H1 (cell line): ENCODE data around the gene TAF6. TPM values are rescaled to one million over a fixed set of nuclear protein-coding genes. Genes with fewer than 3 reads are reported as not detected.

ENCODE experiments used
- CTCF ChIA-PET: fragments of 300-600 bp; sonication (Branson Sonifier 250); formaldehyde crosslinking; loops from one replicate; lab custom pipeline; 2021; ENCODE audit not compliant: partially characterized antibody; lab: Charles Lee
- POLR2A ChIA-PET: fragments of 300-600 bp; sonication (Branson Sonifier 250); formaldehyde crosslinking; loops from one replicate; lab custom pipeline; 2021; ENCODE audit warnings: inconsistent platforms; ENCODE audit not compliant: partially characterized antibody; lab: Charles Lee
- DNase-seq, 2 experiments: peaks; one replicate each; pipeline versions ENCODE4 v3.0.0 to v3.0.0-alpha.2; 2010 to 2022; ENCODE audit warnings: low spot score in 2 of 2, low read depth in 1 of 2, mixed read lengths in 1 of 2
- FAIRE-seq: peaks from 2 replicates; lab custom pipeline; 2011; peaks lifted over from hg19 to GRCh38; lab: Jason Lieb, UNC
- H2AFZ ChIP-seq: 2 replicates; pipeline ENCODE4 v1.8.1; 2012; ENCODE audit warnings: low read length, inconsistent platforms
- H2AK5ac ChIP-seq: 2 replicates; pipeline ENCODE4 v1.6.1; 2013; ENCODE audit warnings: low read depth, low read length
- H2BK120ac ChIP-seq: replicated peaks from 2 replicates; pipeline ENCODE3; 2013; ENCODE audit warnings: low read depth, low read length, inconsistent platforms
- H2BK12ac ChIP-seq: 2 replicates; pipeline ENCODE4 v1.6.1; 2013; ENCODE audit warnings: low read depth, low read length
- H2BK15ac ChIP-seq: 2 replicates; pipeline ENCODE4 v1.6.1; 2013; ENCODE audit warnings: low read length
- H2BK20ac ChIP-seq: 2 replicates; pipeline ENCODE4 v1.6.1; 2013; ENCODE audit warnings: low read length
- H2BK5ac ChIP-seq: 2 replicates; pipeline ENCODE4 v1.6.1; 2013; ENCODE audit warnings: low read depth, low read length
- H3K14ac ChIP-seq: 2 replicates; pipeline ENCODE4 v1.6.1; 2013; ENCODE audit warnings: inconsistent platforms; ENCODE audit not compliant: insufficient read length
- H3K18ac ChIP-seq: 2 replicates; pipeline ENCODE4 v1.6.1; 2013; ENCODE audit warnings: low read length; ENCODE audit errors: extremely low read depth
- H3K23ac ChIP-seq: 2 replicates; pipeline ENCODE4 v1.6.1; 2013; ENCODE audit warnings: inconsistent platforms; ENCODE audit not compliant: insufficient read length
- H3K23me2 ChIP-seq: 2 replicates; pipeline ENCODE4 v1.6.1; 2013; ENCODE audit warnings: low read depth, low read length
- H3K27ac ChIP-seq: 2 replicates; pipeline ENCODE4 v1.6.1; 2011; ENCODE audit warnings: low read depth, low read length, inconsistent platforms
- H3K27me3 ChIP-seq, 4 experiments: replicated peaks in 1 of 4; 1 replicate in 1 of 4; 2 replicates in 3 of 4; pipeline versions ENCODE4 v1.6.1 to v1.8.1; 2011 to 2013; ENCODE audit warnings: low read length in 3 of 4, mild to moderate bottlenecking in 3 of 4, inconsistent platforms in 2 of 4, mixed read lengths in 2 of 4, moderate library complexity in 1 of 4; ENCODE audit not compliant: control insufficient read depth in 3 of 4, insufficient read depth in 3 of 4; ENCODE audit errors: extremely low read depth in 1 of 4
- H3K36me3 ChIP-seq, 4 experiments: 2 replicates each; pipeline versions ENCODE4 v1.6.1 to v1.8.1; 2011 to 2013; ENCODE audit warnings: mild to moderate bottlenecking in 4 of 4, low read length in 3 of 4, moderate library complexity in 2 of 4, control low read depth in 1 of 4, inconsistent platforms in 1 of 4; ENCODE audit not compliant: insufficient read depth in 4 of 4, control insufficient read depth in 2 of 4
- H3K4ac ChIP-seq: replicated peaks from 2 replicates; pipeline ENCODE3; 2013; ENCODE audit warnings: low read length, low read depth, mixed read lengths, inconsistent platforms; ENCODE audit not compliant: insufficient read length
- H3K4me1 ChIP-seq, 4 experiments: replicated peaks in 1 of 4; 1 replicate in 1 of 4; 2 replicates in 3 of 4; pipeline versions ENCODE4 v1.6.1 to v1.8.1; 2011 to 2013; ENCODE audit warnings: low read length in 3 of 4, inconsistent platforms in 2 of 4, mixed read lengths in 1 of 4; ENCODE audit not compliant: insufficient read depth in 4 of 4, control insufficient read depth in 3 of 4
- H3K4me2 ChIP-seq, 2 experiments: 2 replicates each; pipeline versions ENCODE4 v1.6.1 to v1.8.1; 2011 to 2013; ENCODE audit warnings: low read depth in 2 of 2, low read length in 2 of 2, control low read depth in 1 of 2, inconsistent platforms in 1 of 2, mild to moderate bottlenecking in 1 of 2; ENCODE audit not compliant: insufficient read depth in 1 of 2
- H3K4me3 ChIP-seq, 4 experiments: fragments of 200-600, 300-600 bp in 1 of 4; sonication (generic), shearing (Covaris generic), sonication (Bioruptor Twin) in 1 of 4; 2 replicates each; pipeline versions ENCODE4 v1.5.1 to v1.8.1; 2011 to 2016; ENCODE audit warnings: low read length in 4 of 4, low read depth in 3 of 4, control low read depth in 2 of 4, inconsistent platforms in 2 of 4, mild to moderate bottlenecking in 2 of 4, mixed read lengths in 1 of 4, moderate library complexity in 1 of 4; ENCODE audit not compliant: insufficient read depth in 2 of 4; ENCODE audit errors: extremely low read depth in 1 of 4
- H3K56ac ChIP-seq: replicated peaks from 2 replicates; pipeline ENCODE3; 2013; ENCODE audit warnings: low read depth, mild to moderate bottlenecking, mixed read lengths, low read length, inconsistent platforms; ENCODE audit not compliant: insufficient read length
- H3K79me1 ChIP-seq: 2 replicates; pipeline ENCODE4 v1.6.1; 2013; ENCODE audit warnings: low read depth, low read length, control low read depth
- H3K79me2 ChIP-seq, 2 experiments: 2 replicates each; pipeline versions ENCODE4 v1.6.1 to v1.8.1; 2012 to 2013; ENCODE audit warnings: low read length in 2 of 2, mild to moderate bottlenecking in 2 of 2, inconsistent platforms in 1 of 2; ENCODE audit not compliant: insufficient read depth in 2 of 2, control insufficient read depth in 1 of 2
- H3K9ac ChIP-seq, 4 experiments: replicated peaks in 1 of 4; 1 replicate in 1 of 4; 2 replicates in 3 of 4; pipeline versions ENCODE4 v1.6.1 to v1.8.1; 2011 to 2013; ENCODE audit warnings: low read depth in 3 of 4, low read length in 3 of 4, control low read depth in 2 of 4, mild to moderate bottlenecking in 2 of 4, moderate library complexity in 2 of 4, inconsistent platforms in 1 of 4; ENCODE audit errors: extremely low read depth in 1 of 4
- H3K9me3 ChIP-seq, 2 experiments: 2 replicates each; pipeline versions ENCODE4 v1.6.1 to v1.8.1; 2012 to 2013; ENCODE audit warnings: mild to moderate bottlenecking in 2 of 2, moderate library complexity in 2 of 2, control low read depth in 1 of 2, inconsistent platforms in 1 of 2, low read depth in 1 of 2, low read length in 1 of 2, mixed read lengths in 1 of 2; ENCODE audit not compliant: insufficient read depth in 2 of 2
- H4K20me1 ChIP-seq, 2 experiments: replicated peaks in 1 of 2; 2 replicates each; pipeline versions ENCODE3 to v1.8.1; 2011 to 2013; ENCODE audit warnings: inconsistent platforms in 2 of 2, low read length in 2 of 2, mild to moderate bottlenecking in 1 of 2; ENCODE audit not compliant: insufficient read depth in 2 of 2, control insufficient read depth in 1 of 2
- H4K5ac ChIP-seq: 2 replicates; pipeline ENCODE4 v1.6.1; 2013; ENCODE audit warnings: low read length, low read depth, mixed read lengths, inconsistent platforms; ENCODE audit not compliant: insufficient read length
- H4K8ac ChIP-seq: 2 replicates; pipeline ENCODE4 v1.8.0; 2013; ENCODE audit warnings: mild to moderate bottlenecking, moderate library complexity, low read length, inconsistent platforms; ENCODE audit not compliant: insufficient read depth; ENCODE audit errors: extremely low read depth
- H4K91ac ChIP-seq: replicated peaks from 2 replicates; pipeline ENCODE3; 2013; ENCODE audit warnings: low read length, mixed read lengths, inconsistent platforms; ENCODE audit not compliant: insufficient read length
- BRCA1 ChIP-seq: IDR thresholded peaks from 2 replicates; pipeline ENCODE4 v1.6.1; 2012; ENCODE audit warnings: low read depth, low read length, improper control_type of control experiment
- CTBP2 ChIP-seq: IDR thresholded peaks from 2 replicates; pipeline ENCODE4 v1.7.0; 2011; ENCODE audit warnings: borderline replicate concordance, mild to moderate bottlenecking, moderate library complexity, mixed read lengths, low read length; ENCODE audit not compliant: insufficient read depth, insufficient read length
- SIN3A ChIP-seq, 2 experiments: IDR thresholded peaks in 1 of 2; conservative IDR thresholded peaks in 1 of 2; 2 replicates each; pipeline ENCODE4 v1.6.1; 2011 to 2012; ENCODE audit warnings: low read length in 2 of 2, improper control_type of control experiment in 1 of 2, low read depth in 1 of 2, mild to moderate bottlenecking in 1 of 2
- TAF7 ChIP-seq: optimal IDR thresholded peaks from 2 replicates; pipeline ENCODE3; 2011; ENCODE audit warnings: low read depth, mild to moderate bottlenecking, inconsistent platforms, low read length, moderate library complexity, borderline replicate concordance
- TBP ChIP-seq: IDR thresholded peaks from 2 replicates; pipeline ENCODE4 v1.6.1; 2011; ENCODE audit warnings: low read depth, low read length, improper control_type of control experiment
- TEAD4 ChIP-seq: IDR thresholded peaks from 2 replicates; pipeline ENCODE4 v1.6.1; 2012; ENCODE audit warnings: low read depth, low read length, inconsistent platforms, mixed read lengths
- WGBS, 2 experiments: shearing (Covaris generic) in 1 of 2; methylation state at CpG; one replicate each; pipeline versions ENCODE4 v1.1.6 to v1.1.7; 2013 to 2015; ENCODE audit warnings: low lambda C conversion rate in 2 of 2, mixed read lengths in 2 of 2, inconsistent platforms in 1 of 2, low coverage in 1 of 2, missing lambda C conversion rate in 1 of 2; ENCODE audit not compliant: insufficient replicate concordance in 2 of 2, insufficient coverage in 1 of 2, insufficient read length in 1 of 2; ENCODE audit errors: extremely low coverage in 1 of 2, missing lambda C conversion rate in 1 of 2; 5-methylcytosine and 5-hydroxymethylcytosine counted together
- polyA plus RNA-seq, 7 experiments: library from polyadenylated mRNA; depleted of rRNA in 3 of 7; stranded (reverse) in 5 of 7; unstranded in 2 of 7; fragments of >200 nt in 5 of 7; fragments of 200-250 nt in 2 of 7; gene quantifications; 1 replicate in 5 of 7; 2 replicates in 1 of 7; 4 replicates in 1 of 7; pipeline versions ENCODE4 v1.2.1 to v1.2.3, GENCODE V29; 2011 to 2013; ENCODE audit warnings: missing spikeins in 2 of 7, mixed read lengths in 2 of 7
- total RNA-seq: library from RNA; stranded (reverse); fragmentation: NEBNext Ultra II Directional; extraction: Animal tissue kit (Norgen Biotek cat#: 25700); gene quantifications from 2 replicates; pipeline ENCODE4 v1.2.1, GENCODE V29; 2021

Gene TAF6
- total and polyA plus RNA-seq, 2 of the 8 experiments (the other 6 are each of a cell fraction or from before 2014, with no cell fraction given) = 66.7 to 101 TPM

DNA sequence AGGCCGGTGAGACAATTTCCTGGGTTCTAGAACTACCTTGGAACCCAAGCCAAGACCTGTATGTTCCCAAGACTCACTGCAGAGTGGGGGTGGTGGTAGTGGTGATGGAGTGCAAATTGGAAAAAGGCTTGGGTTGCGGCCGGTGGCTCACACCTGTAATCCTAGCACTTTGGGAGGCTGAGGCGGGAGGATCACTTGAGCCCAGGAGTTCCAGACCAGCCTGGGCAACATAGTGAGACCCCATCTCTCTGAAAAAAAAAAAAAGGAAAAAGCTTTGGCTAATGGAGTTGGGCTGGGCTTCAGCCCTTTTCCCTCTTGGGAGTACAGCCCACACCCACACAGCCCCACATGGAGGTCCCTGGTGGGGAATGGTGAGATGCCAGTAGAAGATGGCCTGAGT lies 13.6 kb downstream of the TAF6 start:
- no peak overlapping the region for H2AK5ac ChIP-seq

More for the DNA sequence above, 13.6 kb downstream of the TAF6 start:
- Histone ChIP-seq H2AFZ (no peak overlapping the region), H3K4me2 (no peak overlapping the region), H3K36me3 (peaks cover 9 to 40% (median 31%) of the 10 kb centered on the region in 4 experiments; a peak in 7 of 8 replicates), H3K79me2 (peaks cover 0 to 12% of the 10 kb centered on the region in 2 experiments; a peak in 1 of 4 replicates), H2BK12ac (no peak overlapping the region), H3K4me1 (no peaks in the 10 kb centered on the region; a peak in 2 of 7 replicates), H3K9ac (no peak overlapping the region), H3K9me3 (no peaks in the 10 kb centered on the region), H3K27ac (no peak overlapping the region), H2BK20ac (no peak overlapping the region), H2BK120ac (no peak overlapping the region), H4K5ac (no peak overlapping the region), H2BK5ac (no peak overlapping the region), H3K4ac (no peak overlapping the region), H3K23me2 (no peaks in the 10 kb centered on the region), H3K56ac (no peak overlapping the region), H4K20me1 (peaks cover 5% of the 10 kb centered on the region in 2 experiments), H2BK15ac (no peak overlapping the region), H3K14ac (no peak overlapping the region), H4K8ac (no peak overlapping the region), H3K79me1 (no peaks in the 10 kb centered on the region; the same call in 1 of the 2 replicates), H3K18ac (no peak overlapping the region), H3K23ac (no peak overlapping the region), H3K27me3 (no peaks in the 10 kb centered on the region), H4K91ac (no peak overlapping the region), H3K4me3 (no peak overlapping the region)
- WGBS, 2 experiments = 96% methylated on average over 4 of the region's 4 CpGs; no CpG with 5 or more reads in 1 of the 2 experiments
- FAIRE-seq (no peak), DNase-seq (no peak)
- CTCF ChIA-PET = interaction anchor here (1.0 to 2.1 kb wide), 3 partner anchors 25 to 115 kb away, joined by 3 to 5 read pairs (median 3); no protein-coding TSS in a partner anchor
- POLR2A ChIA-PET = interaction anchor here (0.6 to 20.0 kb wide), 5 partner anchors 12 to 62 kb away, joined by 3 to 722 read pairs (median 5); partner anchors contain the start of genes CNPY4, COPS6, GAL3ST4 and MBLAC1
- no peak for TF ChIP-seq TBP
- no peak for TF ChIP-seq SIN3A (conservative IDR thresholded peaks at IDR 0.05 in 1 of 2, IDR thresholded peaks at IDR 0.05 in 1 of 2; ENCODE audit: low read depth in 1 of 2, low read length in 2 of 2)
- TF ChIP-seq CTBP2 = no peak
- TF ChIP-seq TAF7 = no peak
- TF ChIP-seq BRCA1 = no peak
- no peak for TF ChIP-seq TEAD4
